Measurements from ENCODE around the gene KRT78.

The KRT78 gene

GRCh38 chr12:52801773-52802172 is 47.0 kb downstream of the KRT78 start:
- DNase-seq (ENCODE audit: insufficient read length, low spot score) (no peak), FAIRE-seq (no peak)
- no peak for TF ChIP-seq CTCF (IDR thresholded peaks at IDR 0.05; ENCODE audit: insufficient read depth, missing control alignments)

- no peak for TF ChIP-seq CTCF (IDR thresholded peaks at IDR 0.05; ENCODE audit: insufficient read depth, missing control alignments)
- DNase-seq (ENCODE audit: insufficient read length, low spot score) (no peak), FAIRE-seq (no peak)
These were observed 48.4 kb downstream of the KRT78 start for GRCh38 chr12:52800259-52800917.

GRCh38 chr12:52799505-52800211 is 49.1 kb downstream of the KRT78 start:
- TF ChIP-seq CTCF (IDR thresholded peaks at IDR 0.05; ENCODE audit: insufficient read depth, missing control alignments) = no peak
- FAIRE-seq (no peak), DNase-seq (ENCODE audit: insufficient read length, low spot score) (no peak)

GRCh38 chr12:52798671-52799504 is 49.9 kb downstream of the KRT78 start:
- no peak for TF ChIP-seq CTCF (IDR thresholded peaks at IDR 0.05; ENCODE audit: insufficient read depth, missing control alignments)
- FAIRE-seq = no peak
- DNase-seq (ENCODE audit: insufficient read length, low spot score) = no peak

GRCh38 chr12:52798003-52798670 is 50.7 kb downstream of the KRT78 start:
- DNase-seq (ENCODE audit: insufficient read length, low spot score) (no peak), FAIRE-seq (no peak)
- TF ChIP-seq CTCF (IDR thresholded peaks at IDR 0.05; ENCODE audit: insufficient read depth, missing control alignments) = no peak

GRCh38 chr12:52797529-52797894 is 51.3 kb downstream of the KRT78 start:
- no peak for TF ChIP-seq CTCF (IDR thresholded peaks at IDR 0.05; ENCODE audit: insufficient read depth, missing control alignments)
- no peak for FAIRE-seq

More at GRCh38 chr12:52797529-52797894, 51.3 kb downstream of the KRT78 start:
- no peak for DNase-seq (ENCODE audit: insufficient read length, low spot score)

Data from D721Med (cell line).